ENCODE data around the gene IQGAP1.
"Not testable (repeated sequence)": the region's sequence is repeated elsewhere in the genome, so short reads cannot be mapped to it uniquely, and the experiment has no call there.

The IQGAP1 gene

GRCh38 chr15:90345857-90346256 lies 42.2 kb upstream of the IQGAP1 start:
- no peak for TF ChIP-seq CTCF (IDR thresholded peaks at IDR 0.05; ENCODE audit: extremely low read depth, insufficient read depth, missing control alignments)
- DNase-seq (ENCODE audit: low spot score) = no peak
- in situ Hi-C loops (cut with MboI; ENCODE audit: low pct_unique_long_range_greater_than_20kb, low sequenced_read_pairs, unreplicated experiment) = no loop called here

- DNase-seq (ENCODE audit: low spot score); in situ Hi-C loops (cut with MboI; ENCODE audit: low pct_unique_long_range_greater_than_20kb, low sequenced_read_pairs, unreplicated experiment): not testable (repeated sequence)
These were observed 40.5 kb upstream of the IQGAP1 start for GRCh38 chr15:90347431-90348065.

GRCh38 chr15:90348456-90348855 lies 39.6 kb upstream of the IQGAP1 start:
- no peak for DNase-seq (ENCODE audit: low spot score)
- no peak for TF ChIP-seq CTCF (IDR thresholded peaks at IDR 0.05; ENCODE audit: extremely low read depth, insufficient read depth, missing control alignments)
- in situ Hi-C loops (cut with MboI; ENCODE audit: low pct_unique_long_range_greater_than_20kb, low sequenced_read_pairs, unreplicated experiment) = no loop called here

- no peak for DNase-seq (ENCODE audit: low spot score)
- in situ Hi-C loops (cut with MboI; ENCODE audit: low pct_unique_long_range_greater_than_20kb, low sequenced_read_pairs, unreplicated experiment) = no loop called here
- no peak for TF ChIP-seq CTCF (IDR thresholded peaks at IDR 0.05; ENCODE audit: extremely low read depth, insufficient read depth, missing control alignments)
These were observed 39.0 kb upstream of the IQGAP1 start for GRCh38 chr15:90349072-90349471.

GRCh38 chr15:90349821-90350220 lies 38.2 kb upstream of the IQGAP1 start:
- in situ Hi-C loops (cut with MboI; ENCODE audit: low pct_unique_long_range_greater_than_20kb, low sequenced_read_pairs, unreplicated experiment) = no loop called here

GRCh38 chr15:90351479-90352106 lies 36.4 kb upstream of the IQGAP1 start:
- in situ Hi-C loops (cut with MboI; ENCODE audit: low pct_unique_long_range_greater_than_20kb, low sequenced_read_pairs, unreplicated experiment) = no loop called here
- no peak for TF ChIP-seq CTCF (IDR thresholded peaks at IDR 0.05; ENCODE audit: extremely low read depth, insufficient read depth, missing control alignments)
- no peak for DNase-seq (ENCODE audit: low spot score)

More at GRCh38 chr15:90349821-90350220, 38.2 kb upstream of the IQGAP1 start:
- no peak for TF ChIP-seq CTCF (IDR thresholded peaks at IDR 0.05; ENCODE audit: extremely low read depth, insufficient read depth, missing control alignments)
- DNase-seq (ENCODE audit: low spot score) = no peak

- peak; percentile 99 for DNase-seq (ENCODE audit: low spot score)
- no peak for TF ChIP-seq CTCF (IDR thresholded peaks at IDR 0.05; ENCODE audit: extremely low read depth, insufficient read depth, missing control alignments)
- in situ Hi-C loops (cut with MboI; ENCODE audit: low pct_unique_long_range_greater_than_20kb, low sequenced_read_pairs, unreplicated experiment) = no loop called here
These were observed 35.7 kb upstream of the IQGAP1 start, which contains the start of gene ZNF774 for GRCh38 chr15:90352107-90352893. Gene ZNF774 (plus strand): TSS chr15:90352284. CDS start chr15:90354661, 2,377 bp downstream.
